ENCODE measurements around the gene CNN3. TPM values are rescaled to one million over a fixed set of nuclear protein-coding genes. Genes with fewer than 3 reads are reported as not detected.

The CNN3 gene
- total and polyA plus RNA-seq, 2 donors (not counting 3 experiments of a cell fraction or from before 2014, with no cell fraction given): 174 to 392 TPM

- Histone ChIP-seq H3K4me2 (ENCODE audit: insufficient read depth, low read length) (no peak overlapping the region), H3K27ac (ENCODE audit: insufficient read depth, low read depth, low read length) (no peak overlapping the region), H3K9ac (replicated peaks; ENCODE audit: extremely low read depth, insufficient read depth, low read length) (no peak overlapping the region), H3K36me3 (ENCODE audit: control insufficient read depth in 2 of 2, extremely low read depth in 1 of 2, insufficient read depth in 2 of 2, low read length in 2 of 2) (no peaks in the 10 kb centered on the region), H3K9me1 (replicated peaks; ENCODE audit: control insufficient read depth, extremely low read depth, insufficient read depth, low read length) (no peaks in the 10 kb centered on the region), H3K4me3 (replicated peaks in 1 of 3; ENCODE audit: insufficient read depth in 1 of 3, low read depth in 1 of 3, low read length in 3 of 3) (no peak overlapping the region), H3K4me1 (ENCODE audit: control insufficient read depth, extremely low read depth, insufficient read depth, low read length) (peaks cover 30% of the 10 kb centered on the region), H3K79me2 (ENCODE audit: control insufficient read depth, insufficient read depth, low read length) (no peaks in the 10 kb centered on the region), H2AFZ (ENCODE audit: low read depth, low read length) (no peak overlapping the region), H3K27me3 (ENCODE audit: control insufficient read depth in 2 of 2, insufficient read depth in 2 of 2, low read length in 2 of 2) (peaks cover 0 to 1% of the 10 kb centered on the region in 2 experiments), H3K9me3 (replicated peaks; ENCODE audit: control insufficient read depth, insufficient read depth, low read length) (no peaks in the 10 kb centered on the region), H4K20me1 (replicated peaks; ENCODE audit: control insufficient read depth, extremely low read depth, insufficient read depth, low read length) (no peaks in the 10 kb centered on the region)
- FAIRE-seq (no peak), DNase-seq (ENCODE audit: low read depth, low spot score) (no peak)
- dilution Hi-C loops (cut with MboI; ENCODE audit: extremely low pct_ligation_motif_present, low sequenced_read_pairs): no loop called here
- CTCF ChIA-PET: interaction anchor here (0.7 to 1.3 kb wide), 3 partner anchors 162 to 184 kb away, joined by 3 to 13 read pairs (median 10); no protein-coding TSS in a partner anchor
- POLR2A ChIA-PET: no interaction called here
- no peak for TF ChIP-seq POLR2AphosphoS5 (IDR thresholded peaks at IDR 0.05; ENCODE audit: insufficient read depth, low read depth, low read length)
- no peak for TF ChIP-seq FOS (IDR thresholded peaks at IDR 0.05; ENCODE audit: borderline replicate concordance, insufficient read depth, low read length)
- no peak for TF ChIP-seq MAX (IDR thresholded peaks at IDR 0.05; ENCODE audit: insufficient read depth, insufficient read length)
- TF ChIP-seq JUN (IDR thresholded peaks at IDR 0.05; ENCODE audit: borderline replicate concordance, insufficient read depth, insufficient read length, low read depth): no peak
- TF ChIP-seq GATA2 (IDR thresholded peaks at IDR 0.05; ENCODE audit: insufficient read depth, insufficient read length, low read depth, low read length): no peak
- no peak for TF ChIP-seq MYC (IDR thresholded peaks at IDR 0.05; ENCODE audit: low read depth, low read length)
- no peak for TF ChIP-seq CTCF (IDR thresholded peaks at IDR 0.05; ENCODE audit: extremely low read depth in 1 of 2, insufficient read depth in 1 of 2, low read depth in 1 of 2, low read length in 2 of 2)
- intact Hi-C loops (cut with micrococcal nuclease): loop anchor here (5.0 kb wide), 1 partner anchor 123 kb away; no protein-coding TSS in a partner anchor
- no TSS peak for BruUV-seq (replicated peaks)
Observed at GRCh38 chr1:94859174-94859573, 67.7 kb downstream of the CNN3 start.

Data from endothelial cell of umbilical vein (primary cell).